GM13977 (cell line): ENCODE data around the gene PKP4.

ENCODE experiments used
- DNase-seq: peaks from one replicate; pipeline ENCODE4 v3.0.0; 2012; ENCODE audit warnings: low spot score
- CTCF ChIP-seq: IDR thresholded peaks from 2 replicates; pipeline ENCODE4 v1.5.1; 2012; ENCODE audit warnings: mild to moderate bottlenecking, control low read depth; ENCODE audit not compliant: insufficient read depth; ENCODE audit errors: extremely low read depth, missing control alignments
- in situ Hi-C: fragments of 300-500 bp; cut with MboI; formaldehyde crosslinking; loops from one replicate; pipeline ENCODE4 v1.12.0; 2022; ENCODE audit warnings: low sequenced_read_pairs, low pct_unique_long_range_greater_than_20kb, mixed read lengths, inconsistent platforms; ENCODE audit not compliant: unreplicated experiment

PKP4 gene

GRCh38 chr2:158661231-158661630, 204.5 kb downstream of the PKP4 start:
- in situ Hi-C loops: no loop called here
- no peak for TF ChIP-seq CTCF
- DNase-seq: no peak

- no peak for DNase-seq
- no peak for TF ChIP-seq CTCF
- in situ Hi-C loops: no loop called here
Observed at GRCh38 chr2:158662421-158662820, 205.7 kb downstream of the PKP4 start.

GRCh38 chr2:158663796-158664195, 207.0 kb downstream of the PKP4 start:
- in situ Hi-C loops: no loop called here
- DNase-seq: no peak
- no peak for TF ChIP-seq CTCF

- in situ Hi-C loops: no loop called here
- DNase-seq: no peak
- TF ChIP-seq CTCF: no peak
Observed at GRCh38 chr2:158664987-158665386, 208.2 kb downstream of the PKP4 start.

GRCh38 chr2:158665536-158666302, 209.0 kb downstream of the PKP4 start:
- no peak for TF ChIP-seq CTCF
- DNase-seq: no peak
- in situ Hi-C loops: no loop called here

- TF ChIP-seq CTCF: no peak
- no peak for DNase-seq
- in situ Hi-C loops: no loop called here
Observed at GRCh38 chr2:158666969-158667368, 210.2 kb downstream of the PKP4 start.
